IMR-90 (cell line): Measurements from ENCODE around the gene PTPRF. TPM values are rescaled to one million over a fixed set of nuclear protein-coding genes. Genes with fewer than 3 reads are reported as not detected.

Experiments
- ATAC-seq: fragments of 200-7000 bp; cut with Tn5 transposase; 2 replicates; pipeline ENCODE4 v1.9.1; 2020; ENCODE audit warnings: low read depth, mild to moderate bottlenecking, moderate library complexity
- BruUV-seq: library from RNA; stranded (reverse); fragments of 400-500 nt; replicated peaks from 2 replicates; lab custom pipeline; 2021; lab: Mats Ljungman, UMichigan
- CTCF ChIA-PET: fragments of 300-600 bp; formaldehyde crosslinking; extraction: SDS; loops from one replicate; lab custom pipeline; 2021; ENCODE audit warnings: antibody characterized with exemption; lab: Yijun Ruan, JAX
- POLR2A ChIA-PET: fragments of 300-600 bp; sonication (Branson Sonifier 250); formaldehyde crosslinking; loops from one replicate; lab custom pipeline; 2022; ENCODE audit warnings: antibody characterized with exemption; ENCODE audit not compliant: unreplicated experiment; lab: Charles Lee
- DNase-seq: peaks from one replicate; pipeline ENCODE4 v3.0.0; 2013
- H2AFZ ChIP-seq: replicated peaks from 2 replicates; pipeline ENCODE3; 2013; ENCODE audit warnings: low read length, mild to moderate bottlenecking; ENCODE audit not compliant: poor library complexity
- H2AK5ac ChIP-seq: 2 replicates; pipeline ENCODE4 v1.6.1; 2013; ENCODE audit warnings: low read depth, low read length, inconsistent platforms
- H2AK9ac ChIP-seq: replicated peaks from 2 replicates; pipeline ENCODE3; 2013; ENCODE audit warnings: mild to moderate bottlenecking, low read depth, low read length, moderate library complexity; ENCODE audit not compliant: poor library complexity
- H2BK120ac ChIP-seq: 2 replicates; pipeline ENCODE4 v1.6.1; 2013; ENCODE audit warnings: low read depth, low read length, inconsistent platforms
- H2BK15ac ChIP-seq: 3 replicates; pipeline ENCODE4 v1.6.1; 2013; ENCODE audit warnings: low read depth, low read length, inconsistent platforms
- H2BK20ac ChIP-seq: 2 replicates; pipeline ENCODE4 v1.6.1; 2013; ENCODE audit warnings: low read depth, mild to moderate bottlenecking, inconsistent platforms, low read length, moderate library complexity
- H2BK5ac ChIP-seq: 2 replicates; pipeline ENCODE4 v1.6.1; 2013; ENCODE audit warnings: mild to moderate bottlenecking, low read depth, low read length, inconsistent platforms; ENCODE audit not compliant: poor library complexity, severe bottlenecking
- H3K14ac ChIP-seq: replicated peaks from 2 replicates; pipeline ENCODE4 v1.6.1; 2013; ENCODE audit warnings: low read depth, low read length, inconsistent platforms
- H3K18ac ChIP-seq: 2 replicates; pipeline ENCODE4 v1.6.1; 2013; ENCODE audit warnings: low read depth, low read length, control low read depth
- H3K23ac ChIP-seq: 2 replicates; pipeline ENCODE4 v1.6.1; 2013; ENCODE audit warnings: low read depth, low read length, inconsistent platforms
- H3K27ac ChIP-seq: 2 replicates; pipeline ENCODE4 v1.5.1; 2013; ENCODE audit warnings: mild to moderate bottlenecking, control low read depth, low read length; ENCODE audit not compliant: insufficient read depth
- H3K27me3 ChIP-seq: 2 replicates; pipeline ENCODE4 v1.6.1; 2013; ENCODE audit warnings: low read length; ENCODE audit not compliant: control insufficient read depth, insufficient read depth
- H3K36me3 ChIP-seq: 2 replicates; pipeline ENCODE4 v1.6.1; 2013; ENCODE audit warnings: low read length, mixed read lengths; ENCODE audit not compliant: control insufficient read depth, insufficient read depth
- H3K4ac ChIP-seq: 2 replicates; pipeline ENCODE4 v1.6.1; 2013; ENCODE audit warnings: low read depth, low read length, inconsistent platforms
- H3K4me1 ChIP-seq: 2 replicates; pipeline ENCODE4 v1.6.1; 2013; ENCODE audit warnings: low read length, mixed read lengths; ENCODE audit not compliant: control insufficient read depth, insufficient read depth
- H3K4me2 ChIP-seq: 2 replicates; pipeline ENCODE4 v1.6.1; 2013; ENCODE audit warnings: low read depth, mild to moderate bottlenecking, control low read depth, low read length, moderate library complexity
- H3K4me3 ChIP-seq: 2 replicates; pipeline ENCODE4 v1.5.1; 2013; ENCODE audit warnings: low read depth, mild to moderate bottlenecking, control low read depth, low read length, moderate library complexity; ENCODE audit not compliant: insufficient read depth
- H3K56ac ChIP-seq: 2 replicates; pipeline ENCODE4 v1.6.1; 2013; ENCODE audit warnings: low read length, inconsistent platforms; ENCODE audit not compliant: insufficient read depth; ENCODE audit errors: extremely low read depth
- H3K79me1 ChIP-seq, 2 experiments: 2 replicates each; pipeline ENCODE4 v1.6.1; 2013; ENCODE audit warnings: low read length in 2 of 2, inconsistent platforms in 1 of 2, low read depth in 1 of 2
- H3K9ac ChIP-seq: 2 replicates; pipeline ENCODE4 v1.6.1; 2013; ENCODE audit warnings: low read depth, low read length, control low read depth
- H3K9me1 ChIP-seq: 2 replicates; pipeline ENCODE4 v1.6.1; 2013; ENCODE audit warnings: low read length, inconsistent platforms; ENCODE audit not compliant: insufficient read depth
- H3K9me3 ChIP-seq: 2 replicates; pipeline ENCODE4 v1.6.1; 2013; ENCODE audit warnings: low read length; ENCODE audit not compliant: control insufficient read depth, insufficient read depth
- H4K20me1 ChIP-seq: 2 replicates; pipeline ENCODE4 v1.6.1; 2013; ENCODE audit warnings: low read length, inconsistent platforms; ENCODE audit not compliant: insufficient read depth
- H4K5ac ChIP-seq: 2 replicates; pipeline ENCODE4 v1.6.1; 2013; ENCODE audit warnings: mild to moderate bottlenecking, low read depth, low read length, control low read depth
- H4K8ac ChIP-seq, 2 experiments: 2 replicates each; pipeline ENCODE4 v1.6.1; 2013; ENCODE audit warnings: low read depth in 2 of 2, low read length in 2 of 2, control low read depth in 1 of 2, inconsistent platforms in 1 of 2
- H4K91ac ChIP-seq: 2 replicates; pipeline ENCODE4 v1.6.1; 2013; ENCODE audit warnings: low read depth, low read length, inconsistent platforms; ENCODE audit not compliant: insufficient read depth
- BHLHE40 ChIP-seq: fragments of 150-350 bp; IDR thresholded peaks from 2 replicates; pipeline ENCODE4 v1.6.1; 2016; ENCODE audit warnings: mild to moderate bottlenecking, low read depth, low read length
- CEBPB ChIP-seq: IDR thresholded peaks from 2 replicates; pipeline ENCODE4 v1.6.1; 2012; ENCODE audit warnings: low read depth, low read length, improper control_type of control experiment
- CHD1 ChIP-seq: IDR thresholded peaks from 2 replicates; pipeline ENCODE4 v1.6.1; 2012; ENCODE audit warnings: low read depth, low read length, improper control_type of control experiment
- FOS ChIP-seq: fragments of 150-350 bp; IDR thresholded peaks from 2 replicates; pipeline ENCODE4 v1.6.1; 2016; ENCODE audit warnings: low read depth, low read length
- MAZ ChIP-seq: IDR thresholded peaks from 2 replicates; pipeline ENCODE4 v1.6.1; 2012; ENCODE audit warnings: low read depth, mild to moderate bottlenecking, low read length, improper control_type of control experiment, moderate library complexity, borderline replicate concordance
- MXI1 ChIP-seq: IDR thresholded peaks from 2 replicates; pipeline ENCODE4 v1.6.1; 2012; ENCODE audit warnings: low read depth, mild to moderate bottlenecking, low read length, moderate library complexity, borderline replicate concordance
- POLR2A ChIP-seq: IDR thresholded peaks from 2 replicates; pipeline ENCODE4 v1.6.1; 2012; ENCODE audit warnings: mild to moderate bottlenecking, low read depth, low read length
- RCOR1 ChIP-seq: IDR thresholded peaks from 2 replicates; pipeline ENCODE4 v1.6.1; 2012; ENCODE audit warnings: mild to moderate bottlenecking, low read length, improper control_type of control experiment; ENCODE audit not compliant: insufficient replicate concordance
- WGBS, 2 experiments: methylation state at CpG; one replicate each; pipeline versions ENCODE4 v1.1.5 to v1.1.7; 2013; ENCODE audit warnings: missing lambda C conversion rate in 2 of 2; ENCODE audit not compliant: insufficient read length in 1 of 2; ENCODE audit errors: extremely low coverage in 2 of 2; 5-methylcytosine and 5-hydroxymethylcytosine counted together
- dilution Hi-C: fragments of 300-500 bp; cut with HindIII; formaldehyde crosslinking; loops from one replicate; pipeline ENCODE4 v1.14.3; 2018; ENCODE audit warnings: low sequenced_read_pairs; ENCODE audit not compliant: unreplicated experiment
- in situ Hi-C: fragments of 300-500 bp; cut with MboI; formaldehyde crosslinking; loops from 3 replicates; pipeline ENCODE4 v1.14.3; 2019; ENCODE audit warnings: low sequenced_read_pairs, inconsistent platforms, mixed read lengths
- intact Hi-C: fragments of 100-400 bp; cut with micrococcal nuclease; formaldehyde crosslinking; loops from 2 replicates; pipeline ENCODE4 v1.10.0; 2022
- polyA plus RNA-seq, 3 experiments: library from polyadenylated mRNA; depleted of rRNA; stranded (reverse); fragments of >200 nt; gene quantifications; 2 replicates each; pipeline ENCODE4 v1.2.3, GENCODE V29; 2012; ENCODE audit warnings: low replicate concordance in 1 of 3
- total RNA-seq: library from RNA; depleted of rRNA; stranded (reverse); fragments of >200 nt; gene quantifications from 2 replicates; pipeline ENCODE4 v1.2.3, GENCODE V29; 2012
- TF ChIP-seq, protein P1 (sequence below): fragments of 150-350 bp; IDR thresholded peaks from 2 replicates; pipeline ENCODE4 v1.6.1; 2016; ENCODE audit warnings: low read depth, mild to moderate bottlenecking, low read length, moderate library complexity, borderline replicate concordance
- TF ChIP-seq, protein P2 (sequence below): conservative IDR thresholded peaks from 2 replicates; pipeline ENCODE4 v1.5.1; 2012; ENCODE audit warnings: mild to moderate bottlenecking, low read depth, low read length, improper control_type of control experiment

PTPRF gene
- total and polyA plus RNA-seq, 2 of the 4 experiments (the other 2 are of a cell fraction), result 25.8 to 92.3 TPM

DNA sequence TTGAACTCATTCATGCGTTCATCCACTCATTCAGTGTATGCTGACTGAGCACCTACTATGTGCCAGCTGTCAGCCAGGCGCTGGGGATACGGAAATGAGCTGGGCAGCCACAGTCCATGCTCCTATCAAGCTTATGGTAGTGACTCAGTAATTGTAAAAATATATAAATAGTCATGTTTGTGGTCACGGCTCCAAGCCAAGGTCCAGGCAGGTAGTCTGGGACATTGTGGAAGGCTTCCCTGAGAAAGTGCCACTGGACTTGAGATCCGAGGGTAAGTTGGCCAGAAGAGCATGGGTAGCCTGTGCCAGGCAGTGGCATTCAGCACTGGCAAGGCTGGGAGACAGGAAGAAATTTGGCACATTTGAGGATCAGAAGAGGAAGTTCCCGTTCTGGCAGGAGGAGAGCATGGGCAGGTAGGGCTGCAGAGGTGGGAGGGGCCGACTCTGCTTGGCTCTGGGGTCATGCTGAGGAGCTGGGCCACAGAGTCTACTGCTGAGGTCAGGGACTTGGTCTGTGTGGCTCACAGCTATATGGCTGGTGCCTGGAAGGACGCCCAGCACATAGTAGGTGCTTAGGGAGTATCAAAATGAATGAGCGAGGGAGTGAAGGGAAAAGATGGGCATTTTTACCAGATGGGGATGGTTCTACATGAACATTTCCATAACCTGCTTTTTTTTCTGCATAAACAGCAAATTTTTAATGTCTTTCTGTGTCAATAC lies 6.9 kb downstream of the PTPRF start:
- Histone ChIP-seq H4K20me1 (peaks cover 75% of the 10 kb centered on the region), H2BK5ac (no peak overlapping the region), H3K14ac (no peak overlapping the region), H3K27me3 (no peaks in the 10 kb centered on the region), H3K4me3 (no peak overlapping the region), H3K27ac (no peak overlapping the region), H3K9ac (no peak overlapping the region), H2BK20ac (no peak overlapping the region), H3K4me2 (no peak overlapping the region), H3K79me1 (peaks cover 59 to 98% of the 10 kb centered on the region in 2 experiments), H4K91ac (no peak overlapping the region), H4K5ac (no peak overlapping the region), H3K56ac (no peak overlapping the region), H3K36me3 (peaks cover 20% of the 10 kb centered on the region), H3K23ac (no peak overlapping the region), H4K8ac (no peak overlapping the region), H3K9me3 (no peaks in the 10 kb centered on the region), H2AFZ (no peak overlapping the region), H2BK15ac (no peak overlapping the region), H2AK9ac (no peak overlapping the region), H3K18ac (no peak overlapping the region), H3K4ac (no peak overlapping the region), H2AK5ac (peak overlapping the region; percentile 43; the same call in 1 of the 2 replicates), H3K4me1 (no peaks in the 10 kb centered on the region; the same call in 1 of the 2 replicates), H3K9me1 (peaks cover 39% of the 10 kb centered on the region), H2BK120ac (no peak overlapping the region)
- peak; percentile 20 for DNase-seq
- intact Hi-C loops, result loop anchor here (2.0 kb wide), 1 partner anchor 15 kb away; no protein-coding TSS in a partner anchor
- WGBS, 2 experiments, result 85% methylated on average over 6 of the region's 9 CpGs; no CpG with 5 or more reads in 1 of the 2 experiments
- ATAC-seq, result no peak
- BruUV-seq, result no TSS peak
- dilution Hi-C loops, result no loop called here
- POLR2A ChIA-PET, result no interaction called here
- CTCF ChIA-PET, result interaction anchor here (0.6 kb wide), 1 partner anchor 114 kb away, joined by 3 read pairs; no protein-coding TSS in a partner anchor
- TF ChIP-seq POLR2A, result no peak
- TF ChIP-seq FOS, result no peak
- no peak for TF ChIP-seq CEBPB
- no peak for TF ChIP-seq RCOR1
- TF ChIP-seq MXI1, result no peak
- TF ChIP-seq CHD1, result no peak
- no peak for TF ChIP-seq MAZ
- TF ChIP-seq, protein P1, sequence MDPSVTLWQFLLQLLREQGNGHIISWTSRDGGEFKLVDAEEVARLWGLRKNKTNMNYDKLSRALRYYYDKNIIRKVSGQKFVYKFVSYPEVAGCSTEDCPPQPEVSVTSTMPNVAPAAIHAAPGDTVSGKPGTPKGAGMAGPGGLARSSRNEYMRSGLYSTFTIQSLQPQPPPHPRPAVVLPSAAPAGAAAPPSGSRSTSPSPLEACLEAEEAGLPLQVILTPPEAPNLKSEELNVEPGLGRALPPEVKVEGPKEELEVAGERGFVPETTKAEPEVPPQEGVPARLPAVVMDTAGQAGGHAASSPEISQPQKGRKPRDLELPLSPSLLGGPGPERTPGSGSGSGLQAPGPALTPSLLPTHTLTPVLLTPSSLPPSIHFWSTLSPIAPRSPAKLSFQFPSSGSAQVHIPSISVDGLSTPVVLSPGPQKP, result no peak
- TF ChIP-seq, protein P2, sequence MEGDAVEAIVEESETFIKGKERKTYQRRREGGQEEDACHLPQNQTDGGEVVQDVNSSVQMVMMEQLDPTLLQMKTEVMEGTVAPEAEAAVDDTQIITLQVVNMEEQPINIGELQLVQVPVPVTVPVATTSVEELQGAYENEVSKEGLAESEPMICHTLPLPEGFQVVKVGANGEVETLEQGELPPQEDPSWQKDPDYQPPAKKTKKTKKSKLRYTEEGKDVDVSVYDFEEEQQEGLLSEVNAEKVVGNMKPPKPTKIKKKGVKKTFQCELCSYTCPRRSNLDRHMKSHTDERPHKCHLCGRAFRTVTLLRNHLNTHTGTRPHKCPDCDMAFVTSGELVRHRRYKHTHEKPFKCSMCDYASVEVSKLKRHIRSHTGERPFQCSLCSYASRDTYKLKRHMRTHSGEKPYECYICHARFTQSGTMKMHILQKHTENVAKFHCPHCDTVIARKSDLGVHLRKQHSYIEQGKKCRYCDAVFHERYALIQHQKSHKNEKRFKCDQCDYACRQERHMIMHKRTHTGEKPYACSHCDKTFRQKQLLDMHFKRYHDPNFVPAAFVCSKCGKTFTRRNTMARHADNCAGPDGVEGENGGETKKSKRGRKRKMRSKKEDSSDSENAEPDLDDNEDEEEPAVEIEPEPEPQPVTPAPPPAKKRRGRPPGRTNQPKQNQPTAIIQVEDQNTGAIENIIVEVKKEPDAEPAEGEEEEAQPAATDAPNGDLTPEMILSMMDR, result no peak
- no peak for TF ChIP-seq BHLHE40
- in situ Hi-C loops, result loop anchor here (25.0 kb wide), 1 partner anchor 425 kb away; the partner anchor contains the start of genes ATP6V0B and DPH2
